ENCODE results near the gene ACBD7. TPM values are rescaled to one million over a fixed set of nuclear protein-coding genes. Genes with fewer than 3 reads are reported as not detected.

Gene ACBD7
- total RNA-seq, 6 experiments from 2014 or later, result 0.54 to 0.96 (median 0.80) TPM

DNA sequence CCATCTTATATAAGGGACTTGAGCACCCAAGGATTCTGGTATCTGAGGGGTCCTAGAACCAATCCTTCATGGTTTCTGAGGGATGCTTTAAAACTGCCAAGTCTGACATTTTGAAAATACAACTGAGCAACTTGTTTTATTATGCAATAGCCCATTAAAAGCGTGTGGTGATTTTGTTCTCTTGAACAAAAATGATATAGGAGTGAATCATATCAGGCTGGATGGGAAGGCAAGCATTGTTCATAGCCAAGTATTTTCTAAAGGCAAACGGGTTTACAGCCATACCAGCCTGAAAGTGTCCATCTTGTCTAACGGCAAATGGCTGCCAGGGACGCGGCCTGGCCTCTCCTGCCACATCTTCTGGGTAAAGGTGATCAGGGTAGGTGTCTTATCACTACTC lies 31.9 kb upstream of the ACBD7 start:
- peak overlapping the region; percentile 68 for H3K27ac Mint-ChIP-seq
- H3K4me3 Mint-ChIP-seq, result no peak overlapping the region
- H3K4me1 Mint-ChIP-seq (ENCODE audit: low read depth), result peaks cover 49% of the 10 kb centered on the region
- DNase-seq, result peak; percentile 77
- H3K27me3 Mint-ChIP-seq (ENCODE audit: insufficient read depth), result no peaks in the 10 kb centered on the region; the same call in 1 of the 2 replicates
- TF ChIP-seq, protein P1, sequence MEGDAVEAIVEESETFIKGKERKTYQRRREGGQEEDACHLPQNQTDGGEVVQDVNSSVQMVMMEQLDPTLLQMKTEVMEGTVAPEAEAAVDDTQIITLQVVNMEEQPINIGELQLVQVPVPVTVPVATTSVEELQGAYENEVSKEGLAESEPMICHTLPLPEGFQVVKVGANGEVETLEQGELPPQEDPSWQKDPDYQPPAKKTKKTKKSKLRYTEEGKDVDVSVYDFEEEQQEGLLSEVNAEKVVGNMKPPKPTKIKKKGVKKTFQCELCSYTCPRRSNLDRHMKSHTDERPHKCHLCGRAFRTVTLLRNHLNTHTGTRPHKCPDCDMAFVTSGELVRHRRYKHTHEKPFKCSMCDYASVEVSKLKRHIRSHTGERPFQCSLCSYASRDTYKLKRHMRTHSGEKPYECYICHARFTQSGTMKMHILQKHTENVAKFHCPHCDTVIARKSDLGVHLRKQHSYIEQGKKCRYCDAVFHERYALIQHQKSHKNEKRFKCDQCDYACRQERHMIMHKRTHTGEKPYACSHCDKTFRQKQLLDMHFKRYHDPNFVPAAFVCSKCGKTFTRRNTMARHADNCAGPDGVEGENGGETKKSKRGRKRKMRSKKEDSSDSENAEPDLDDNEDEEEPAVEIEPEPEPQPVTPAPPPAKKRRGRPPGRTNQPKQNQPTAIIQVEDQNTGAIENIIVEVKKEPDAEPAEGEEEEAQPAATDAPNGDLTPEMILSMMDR (IDR thresholded peaks at IDR 0.05), result no peak
- H3K9me3 Mint-ChIP-seq, result no peaks in the 10 kb centered on the region
- peaks cover 30% of the 10 kb centered on the region for H3K36me3 Mint-ChIP-seq (ENCODE audit: low read depth)

DNA sequence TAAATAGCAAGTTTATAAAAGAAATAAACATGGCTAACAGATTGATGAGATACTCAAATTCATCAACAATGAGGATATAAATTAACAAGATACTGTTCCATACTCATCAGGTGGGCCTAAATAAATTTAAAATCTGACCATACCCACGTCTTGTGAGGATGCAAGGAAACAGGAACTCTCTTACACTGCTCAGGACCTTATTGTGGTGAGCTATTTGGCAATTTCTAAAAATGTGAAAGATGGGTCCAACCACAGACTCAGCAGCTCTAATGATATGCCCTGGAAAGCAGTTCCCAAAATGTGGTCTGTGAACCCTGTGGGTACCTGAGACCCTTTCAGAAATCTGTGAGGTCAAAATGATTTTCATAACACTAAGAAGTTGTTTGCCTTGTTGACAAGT lies 30.0 kb upstream of the ACBD7 start:
- Mint-ChIP-seq H3K27me3 (ENCODE audit: insufficient read depth) (no peaks in the 10 kb centered on the region; the same call in 1 of the 2 replicates), H3K4me3 (no peak overlapping the region), H3K36me3 (ENCODE audit: low read depth) (peaks cover 16% of the 10 kb centered on the region), H3K27ac (no peak overlapping the region), H3K9me3 (no peaks in the 10 kb centered on the region), H3K4me1 (ENCODE audit: low read depth) (peaks cover 43% of the 10 kb centered on the region)
- TF ChIP-seq, protein P1 (IDR thresholded peaks at IDR 0.05), result no peak
- no peak for DNase-seq

DNA sequence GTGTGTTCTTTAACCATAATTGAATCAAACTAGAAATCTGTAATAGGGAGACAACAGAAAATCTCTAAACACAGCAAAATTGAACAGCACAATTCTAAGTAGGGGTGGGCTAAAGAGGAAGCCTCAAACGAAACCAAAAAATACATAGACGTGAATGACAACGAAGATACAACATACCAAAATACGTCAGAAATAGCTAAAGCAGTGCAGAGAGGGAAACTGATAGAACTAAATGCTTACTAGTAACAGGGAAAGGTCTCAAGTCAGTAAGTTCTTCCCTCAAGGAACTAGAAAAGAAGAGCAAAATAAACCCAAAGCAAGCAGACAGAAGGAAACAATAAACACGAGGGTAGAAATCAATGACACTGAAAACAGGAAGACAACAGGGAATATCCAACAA lies 27.6 kb upstream of the ACBD7 start:
- no peak for DNase-seq
- peaks cover 24% of the 10 kb centered on the region for H3K4me1 Mint-ChIP-seq (ENCODE audit: low read depth)
- TF ChIP-seq, protein P1 (IDR thresholded peaks at IDR 0.05), result no peak
- H3K27me3 Mint-ChIP-seq (ENCODE audit: insufficient read depth), result no peaks in the 10 kb centered on the region; the same call in 1 of the 2 replicates
- no peaks in the 10 kb centered on the region for H3K9me3 Mint-ChIP-seq
- no peak overlapping the region for H3K4me3 Mint-ChIP-seq
- H3K36me3 Mint-ChIP-seq (ENCODE audit: low read depth), result peaks cover 25% of the 10 kb centered on the region
- no peak overlapping the region for H3K27ac Mint-ChIP-seq

DNA sequence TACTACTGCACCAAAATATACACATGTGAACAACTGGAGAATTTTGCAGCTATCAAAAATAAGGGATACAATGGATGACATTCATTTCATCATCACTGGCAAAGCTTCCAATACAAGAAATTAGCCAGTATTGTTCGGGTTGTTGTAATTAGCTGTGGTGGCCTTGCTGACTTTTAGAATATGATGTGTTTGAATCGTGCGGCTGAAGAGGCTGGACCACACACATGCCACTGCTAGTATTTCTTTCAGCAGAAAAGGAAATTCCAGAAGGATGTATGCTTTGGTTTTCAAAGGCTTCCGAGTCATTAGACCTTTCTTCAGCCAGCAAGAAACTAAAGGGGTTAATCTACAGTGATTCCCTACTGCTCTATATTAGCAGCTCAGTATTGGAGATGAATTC lies 25.2 kb upstream of the ACBD7 start:
- Mint-ChIP-seq H3K4me1 (ENCODE audit: low read depth) (peaks cover 14% of the 10 kb centered on the region), H3K9me3 (no peaks in the 10 kb centered on the region), H3K36me3 (ENCODE audit: low read depth) (peaks cover 17% of the 10 kb centered on the region), H3K4me3 (no peak overlapping the region), H3K27ac (no peak overlapping the region; the same call in 1 of the 2 replicates), H3K27me3 (ENCODE audit: insufficient read depth) (no peaks in the 10 kb centered on the region)
- TF ChIP-seq, protein P1 (IDR thresholded peaks at IDR 0.05), result no peak
- no peak for DNase-seq

DNA sequence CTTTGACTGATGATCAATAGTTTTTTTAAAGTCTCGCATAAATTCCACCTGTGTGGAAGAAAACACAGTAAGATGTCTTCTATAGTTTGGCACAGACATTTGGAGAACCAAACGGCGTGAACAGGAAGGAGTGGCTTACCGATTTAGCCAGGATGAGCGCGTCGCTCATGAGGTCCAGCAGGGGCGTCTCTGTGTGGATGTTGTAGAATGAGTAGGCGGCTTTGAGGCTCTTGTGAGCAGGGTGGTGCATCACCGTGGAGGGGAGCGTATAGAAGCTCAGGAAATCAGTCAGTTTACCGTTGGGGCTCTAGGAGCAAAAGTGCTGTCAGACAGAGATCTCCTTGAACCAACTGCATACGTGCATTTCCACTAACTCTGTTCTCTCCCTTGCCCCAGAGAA lies 24.1 kb upstream of the ACBD7 start:
- H3K27me3 Mint-ChIP-seq (ENCODE audit: insufficient read depth), result no peaks in the 10 kb centered on the region
- TF ChIP-seq, protein P1 (IDR thresholded peaks at IDR 0.05), result no peak
- H3K36me3 Mint-ChIP-seq (ENCODE audit: low read depth), result peaks cover 21% of the 10 kb centered on the region
- no peak for DNase-seq
- no peak overlapping the region for H3K27ac Mint-ChIP-seq
- H3K4me3 Mint-ChIP-seq, result no peak overlapping the region
- H3K9me3 Mint-ChIP-seq, result no peaks in the 10 kb centered on the region
- peaks cover 14% of the 10 kb centered on the region for H3K4me1 Mint-ChIP-seq (ENCODE audit: low read depth)

Measured in HFFc6 (cell line).